ENCODE data around the gene KRTAP26-1. TPM values are rescaled to one million over a fixed set of nuclear protein-coding genes. Genes with fewer than 3 reads are reported as not detected.

KRTAP26-1 gene
- total RNA-seq, 2 donors from 2014 or later: not detected

DNA sequence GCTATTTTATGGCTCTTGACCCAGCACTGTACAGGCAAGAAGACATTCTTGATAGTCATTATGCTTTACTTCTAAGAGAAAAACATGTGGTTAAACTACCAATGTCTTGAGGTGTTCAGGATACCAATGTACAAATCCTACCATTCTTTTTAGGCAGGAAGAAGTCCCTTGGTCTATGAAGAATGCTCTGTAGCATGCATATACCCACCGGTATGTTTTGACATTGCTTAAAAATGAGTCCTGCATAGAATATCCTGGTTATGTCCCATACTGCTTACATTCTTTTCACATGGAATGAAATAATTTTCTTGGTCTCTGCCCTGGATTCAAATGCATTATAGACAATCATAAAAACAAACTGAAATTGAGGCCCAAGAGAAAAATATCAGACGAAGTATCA, 12.6 kb upstream of the KRTAP26-1 start:
- no peak overlapping the region for H3K4me3 Mint-ChIP-seq
- no peak for ATAC-seq (replicated peaks in 1 of 2)

DNA sequence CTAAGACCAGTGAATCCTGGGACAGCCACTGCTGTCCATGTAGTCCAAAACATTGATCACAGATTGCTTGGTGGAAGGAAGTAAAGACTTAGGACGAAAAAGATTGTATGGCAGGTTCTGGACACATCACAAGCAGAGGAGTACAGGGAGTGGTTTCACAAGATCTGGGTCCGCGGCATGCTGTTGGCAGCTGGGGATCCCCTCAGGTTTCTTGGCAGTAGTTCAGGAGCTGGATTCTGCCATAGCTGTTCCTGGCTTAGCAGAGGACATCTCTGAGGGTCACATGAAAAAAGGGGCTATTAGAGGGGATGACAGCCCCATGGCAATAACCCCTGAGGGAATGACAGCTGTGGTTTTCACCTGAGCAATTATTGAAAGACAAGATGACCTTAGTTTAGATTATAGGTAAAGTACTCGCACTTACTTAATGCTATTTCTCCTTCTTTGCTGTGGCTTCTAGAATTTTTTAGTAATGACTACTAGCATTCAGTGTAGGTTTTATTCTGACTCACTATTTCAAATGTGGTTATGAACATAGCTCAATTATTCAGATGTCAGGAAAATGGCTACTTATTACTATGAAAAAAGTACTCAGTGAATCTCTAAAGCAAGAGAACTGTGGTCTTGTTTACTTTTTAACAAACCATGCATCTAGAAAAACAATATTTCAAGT, 9.2 kb upstream of the KRTAP26-1 start:
- Mint-ChIP-seq H3K27ac (no peak overlapping the region), H3K4me1 (ENCODE audit: low read depth) (no peaks in the 10 kb centered on the region), H3K9me3 (peaks cover 2 to 4% of the 10 kb centered on the region in 2 donors), H3K4me3 (no peak overlapping the region), H3K36me3 (ENCODE audit: insufficient read depth in 2 of 2) (no peaks in the 10 kb centered on the region), H3K27me3 (ENCODE audit: low read depth) (no peaks in the 10 kb centered on the region)
- ATAC-seq (replicated peaks in 1 of 2) (no peak), DNase-seq (no peak)

More for the DNA sequence above, 12.6 kb upstream of the KRTAP26-1 start:
- H3K4me1 Mint-ChIP-seq (ENCODE audit: low read depth): no peaks in the 10 kb centered on the region
- no peaks in the 10 kb centered on the region for H3K27me3 Mint-ChIP-seq (ENCODE audit: low read depth)
- no peak overlapping the region for H3K27ac Mint-ChIP-seq
- H3K9me3 Mint-ChIP-seq: peaks cover 0 to 2% of the 10 kb centered on the region in 2 donors
- no peak for DNase-seq
- H3K36me3 Mint-ChIP-seq (ENCODE audit: insufficient read depth in 2 of 2): no peaks in the 10 kb centered on the region

DNA sequence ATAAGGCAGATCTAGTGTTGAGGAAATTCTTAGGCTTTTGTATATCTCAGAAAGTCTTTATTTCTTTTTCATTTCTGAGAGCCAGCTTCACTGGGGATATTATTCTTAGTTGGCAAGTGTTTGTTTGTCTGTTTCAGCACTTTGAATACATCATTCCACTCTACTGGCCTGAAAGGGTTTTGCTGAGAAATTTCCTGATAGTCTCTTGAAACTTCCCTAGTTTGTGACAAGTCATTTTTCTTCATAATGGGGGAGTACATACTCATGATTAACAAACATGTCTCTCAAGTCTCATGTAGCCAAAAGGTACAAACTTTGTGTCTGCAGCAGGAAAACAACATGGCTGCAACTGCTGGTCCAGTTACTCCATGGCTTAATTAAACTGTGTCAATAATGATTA, 6.3 kb upstream of the KRTAP26-1 start:
- Mint-ChIP-seq H3K4me3 (no peak overlapping the region), H3K4me1 (ENCODE audit: low read depth) (no peaks in the 10 kb centered on the region), H3K36me3 (ENCODE audit: insufficient read depth in 2 of 2) (no peaks in the 10 kb centered on the region), H3K27me3 (ENCODE audit: low read depth) (no peaks in the 10 kb centered on the region), H3K9me3 (peaks cover 2 to 6% of the 10 kb centered on the region in 2 donors), H3K27ac (no peak overlapping the region)
- ATAC-seq (replicated peaks in 1 of 2) (no peak), DNase-seq (no peak)

DNA sequence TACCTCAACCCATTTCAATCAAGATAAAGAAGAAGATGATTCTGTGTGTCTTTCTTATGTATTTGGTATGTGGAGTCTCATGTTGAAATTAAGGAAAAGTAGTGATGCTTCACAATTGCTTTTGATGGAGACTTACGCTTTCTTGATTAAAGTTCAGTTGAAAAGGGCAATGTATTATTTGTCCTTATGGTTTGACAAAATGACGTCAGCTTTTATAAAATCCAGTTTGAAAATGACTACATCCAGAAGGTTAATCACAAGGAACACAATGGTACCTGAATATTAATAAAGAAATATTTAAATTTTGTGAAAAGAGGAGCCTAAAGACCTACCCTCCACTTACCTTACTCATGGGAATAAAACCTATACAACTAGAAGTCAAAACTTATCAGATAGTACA, 4.4 kb downstream of the KRTAP26-1 start:
- H3K27ac Mint-ChIP-seq: no peak overlapping the region
- H3K27me3 Mint-ChIP-seq (ENCODE audit: low read depth): no peaks in the 10 kb centered on the region
- H3K9me3 Mint-ChIP-seq: peaks cover 0 to 2% of the 10 kb centered on the region in 2 donors
- H3K36me3 Mint-ChIP-seq (ENCODE audit: insufficient read depth in 2 of 2): no peaks in the 10 kb centered on the region
- no peak overlapping the region for H3K4me3 Mint-ChIP-seq
- ATAC-seq (replicated peaks in 1 of 2) (no peak), DNase-seq (no peak)
- H3K4me1 Mint-ChIP-seq (ENCODE audit: low read depth): no peaks in the 10 kb centered on the region

- Mint-ChIP-seq H3K9me3 (peaks cover 0 to 2% of the 10 kb centered on the region in 2 donors), H3K27ac (no peak overlapping the region), H3K27me3 (ENCODE audit: low read depth) (no peaks in the 10 kb centered on the region), H3K4me3 (no peak overlapping the region), H3K36me3 (ENCODE audit: insufficient read depth in 2 of 2) (peaks cover 0 to 2% of the 10 kb centered on the region in 2 donors), H3K4me1 (ENCODE audit: low read depth) (no peaks in the 10 kb centered on the region)
- DNase-seq (no peak), ATAC-seq (replicated peaks in 1 of 2) (no peak)
Measured at GRCh38 chr21:30306884-30307283, 13.2 kb downstream of the KRTAP26-1 start.

- ATAC-seq (replicated peaks in 1 of 2) (no peak), DNase-seq (no peak)
- Mint-ChIP-seq H3K27me3 (ENCODE audit: low read depth) (no peaks in the 10 kb centered on the region), H3K4me3 (no peak overlapping the region), H3K4me1 (ENCODE audit: low read depth) (no peaks in the 10 kb centered on the region), H3K27ac (no peak overlapping the region), H3K9me3 (peaks cover 0 to 4% of the 10 kb centered on the region in 2 donors), H3K36me3 (ENCODE audit: insufficient read depth in 2 of 2) (peaks cover 0 to 2% of the 10 kb centered on the region in 2 donors)
Measured at GRCh38 chr21:30305136-30305535, 15.0 kb downstream of the KRTAP26-1 start.

- Mint-ChIP-seq H3K4me3 (no peak within 1 kb of the TSS), H3K27me3 (ENCODE audit: low read depth) (no peaks in the 10 kb centered on the region), H3K9me3 (no peaks in the 10 kb centered on the region), H3K36me3 (ENCODE audit: insufficient read depth in 2 of 2) (no peaks in the 10 kb centered on the region), H3K27ac (no peak within 1 kb of the TSS), H3K4me1 (ENCODE audit: low read depth) (no peaks in the 10 kb centered on the region)
- no peak for ATAC-seq (replicated peaks in 1 of 2)
- no peak for DNase-seq
Measured at GRCh38 chr21:30289215-30289614, 30.9 kb downstream of the KRTAP26-1 start, which contains the start of gene KRTAP25-1. Gene KRTAP25-1, minus strand, starts transcription at chr21:30289514. Its CDS starts 24 bp downstream, at chr21:30289490.

DNA sequence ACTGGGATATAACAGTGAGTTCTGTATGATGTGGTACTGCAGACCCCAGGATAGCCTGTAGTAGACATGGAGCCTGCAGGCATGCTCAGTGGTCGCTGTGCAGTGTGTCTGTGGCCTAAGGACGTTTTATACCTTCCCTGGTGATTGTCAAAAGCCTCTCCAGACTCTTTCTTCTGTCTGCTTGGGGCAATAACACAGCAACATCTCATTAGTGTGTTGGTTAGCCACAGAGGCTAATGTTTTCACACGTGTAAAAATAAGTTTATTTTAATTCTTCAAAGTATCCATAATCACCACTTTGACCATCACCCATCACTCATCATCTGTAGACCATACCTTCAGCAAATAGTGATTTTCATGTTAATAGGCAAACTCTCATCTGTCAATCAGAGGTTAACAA, 37.3 kb downstream of the KRTAP26-1 start, which contains the start of gene KRTAP24-1:
KRTAP24-1 (minus strand) TSS at position 101 of the 400 bp plus-strand sequence; CDS start at position 83, 18 bp downstream.
- Mint-ChIP-seq H3K4me1 (ENCODE audit: low read depth) (no peaks in the 10 kb centered on the region), H3K27me3 (ENCODE audit: low read depth) (no peaks in the 10 kb centered on the region), H3K27ac (no peak within 1 kb of the TSS), H3K36me3 (ENCODE audit: insufficient read depth in 2 of 2) (no peaks in the 10 kb centered on the region), H3K9me3 (no peaks in the 10 kb centered on the region), H3K4me3 (no peak within 1 kb of the TSS)
- DNase-seq (no peak), ATAC-seq (replicated peaks in 1 of 2) (no peak)

DNA sequence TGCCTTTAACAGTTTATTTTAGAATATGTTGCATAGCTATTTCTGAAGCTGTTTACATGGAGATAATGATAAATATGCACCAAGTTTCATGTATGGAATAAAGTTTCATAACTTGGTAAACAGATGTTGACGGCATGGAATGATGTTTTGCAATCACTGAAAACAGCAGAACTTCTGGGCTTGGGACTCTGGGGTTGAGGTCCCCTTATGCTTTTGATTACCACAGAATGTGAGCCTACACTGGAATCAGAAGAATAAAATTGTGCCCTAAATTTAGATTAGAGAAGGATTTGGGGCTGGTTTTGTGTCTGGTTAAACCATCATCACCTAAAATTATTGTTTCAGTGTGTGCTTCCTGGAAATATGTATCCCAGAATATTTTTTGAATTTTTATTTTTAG, 48.5 kb downstream of the KRTAP26-1 start:
- Mint-ChIP-seq H3K36me3 (ENCODE audit: insufficient read depth in 2 of 2) (no peaks in the 10 kb centered on the region), H3K4me1 (ENCODE audit: low read depth) (no peaks in the 10 kb centered on the region), H3K27ac (no peak overlapping the region), H3K4me3 (no peak overlapping the region), H3K27me3 (ENCODE audit: low read depth) (no peaks in the 10 kb centered on the region), H3K9me3 (no peaks in the 10 kb centered on the region)
- DNase-seq: no peak
- no peak for ATAC-seq (replicated peaks in 1 of 2)

DNA sequence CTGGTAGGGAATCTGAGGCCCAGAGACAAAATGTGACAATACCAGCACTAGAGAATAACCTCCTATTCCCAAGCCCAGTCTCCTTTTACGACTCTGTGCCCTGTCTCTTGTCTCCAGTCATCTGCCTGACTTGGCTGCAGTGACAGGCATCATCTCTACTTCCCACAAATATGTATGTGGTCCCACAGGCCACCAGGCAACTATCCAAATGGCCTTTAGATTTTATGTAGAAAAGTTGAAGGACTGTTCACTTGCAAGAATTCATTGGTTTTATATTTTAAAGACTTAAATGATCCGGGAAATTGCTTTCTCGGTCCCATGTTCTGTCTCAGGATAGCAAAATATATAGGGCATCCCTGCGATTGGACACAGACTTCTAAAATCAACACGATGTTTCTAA, 49.0 kb downstream of the KRTAP26-1 start:
- H3K27me3 Mint-ChIP-seq (ENCODE audit: low read depth): no peaks in the 10 kb centered on the region
- H3K36me3 Mint-ChIP-seq (ENCODE audit: insufficient read depth in 2 of 2): no peaks in the 10 kb centered on the region
- H3K9me3 Mint-ChIP-seq: no peaks in the 10 kb centered on the region
- H3K4me1 Mint-ChIP-seq (ENCODE audit: low read depth): no peaks in the 10 kb centered on the region
- DNase-seq (no peak), ATAC-seq (replicated peaks in 1 of 2) (no peak)
- H3K4me3 Mint-ChIP-seq: no peak overlapping the region
- H3K27ac Mint-ChIP-seq: no peak overlapping the region

DNA sequence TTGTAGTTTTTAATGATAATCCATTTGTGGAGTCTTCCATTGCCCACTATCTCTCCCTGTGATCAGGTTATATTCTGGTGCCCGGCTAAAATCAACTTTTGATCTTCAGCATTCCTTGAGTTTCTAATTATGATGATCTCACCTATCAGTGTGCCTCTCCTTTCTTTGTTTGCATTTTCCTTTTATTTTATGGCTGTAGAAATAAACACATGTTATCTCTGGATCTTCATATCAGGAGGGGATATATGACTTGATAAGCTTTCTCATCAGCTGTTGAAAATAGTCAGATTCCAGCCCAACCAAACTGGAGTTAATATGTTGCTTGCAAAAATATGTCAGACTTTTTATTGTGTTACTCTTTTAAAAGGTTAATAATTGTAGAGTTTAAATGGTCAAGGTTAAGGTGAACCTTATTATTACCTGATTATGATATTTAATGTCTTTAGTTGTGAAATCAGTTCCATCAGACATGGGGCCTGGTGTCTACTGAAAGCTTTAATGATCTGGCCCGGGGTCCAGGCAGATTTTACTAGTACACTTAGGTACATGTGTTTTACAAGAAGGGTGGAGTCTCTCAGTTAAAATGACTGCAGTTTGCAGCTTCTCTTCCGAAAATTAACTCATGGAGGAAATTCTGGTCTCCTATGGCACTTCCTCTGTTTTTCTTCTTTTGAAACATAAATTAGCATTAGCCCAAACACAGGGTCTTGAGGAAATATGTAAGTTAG, 50.1 kb downstream of the KRTAP26-1 start:
- Mint-ChIP-seq H3K4me3 (no peak overlapping the region), H3K27me3 (ENCODE audit: low read depth) (no peaks in the 10 kb centered on the region), H3K36me3 (ENCODE audit: insufficient read depth in 2 of 2) (no peaks in the 10 kb centered on the region), H3K4me1 (ENCODE audit: low read depth) (no peaks in the 10 kb centered on the region), H3K27ac (no peak overlapping the region), H3K9me3 (no peaks in the 10 kb centered on the region)
- no peak for DNase-seq
- ATAC-seq (replicated peaks in 1 of 2): no peak

All from activated T-cell treated with anti-CD3 and anti-CD28 coated beads, Interleukin-2, amount 50 U/mL, for 72 hours (primary cell).